Measurements from ENCODE around the gene CCDC142.

The CCDC142 gene, protein sequence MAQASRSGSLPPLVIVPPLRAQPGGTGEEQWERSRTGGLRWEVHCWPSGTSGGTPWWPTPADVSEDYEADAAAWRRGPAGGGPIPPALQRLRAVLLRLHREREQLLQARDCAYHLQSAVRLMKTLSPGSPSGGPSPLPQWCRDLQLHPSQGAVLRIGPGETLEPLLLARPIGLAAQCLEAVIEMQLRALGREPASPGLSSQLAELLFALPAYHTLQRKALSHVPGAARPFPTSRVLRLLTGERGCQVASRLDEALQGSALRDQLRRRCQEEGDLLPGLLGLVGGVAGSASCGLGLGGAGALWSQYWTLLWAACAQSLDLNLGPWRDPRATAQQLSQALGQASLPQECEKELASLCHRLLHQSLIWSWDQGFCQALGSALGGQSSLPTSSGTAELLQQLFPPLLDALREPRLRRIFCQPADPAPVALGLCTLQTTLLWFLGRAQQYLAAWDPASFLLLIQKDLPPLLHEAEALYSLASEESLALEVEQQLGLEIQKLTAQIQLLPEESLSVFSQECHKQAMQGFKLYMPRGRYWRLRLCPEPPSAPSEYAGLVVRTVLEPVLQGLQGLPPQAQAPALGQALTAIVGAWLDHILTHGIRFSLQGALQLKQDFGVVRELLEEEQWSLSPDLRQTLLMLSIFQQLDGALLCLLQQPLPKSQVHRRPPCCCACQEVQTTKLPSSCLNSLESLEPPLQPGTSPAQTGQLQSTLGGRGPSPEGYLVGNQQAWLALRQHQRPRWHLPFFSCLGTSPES

DNA sequence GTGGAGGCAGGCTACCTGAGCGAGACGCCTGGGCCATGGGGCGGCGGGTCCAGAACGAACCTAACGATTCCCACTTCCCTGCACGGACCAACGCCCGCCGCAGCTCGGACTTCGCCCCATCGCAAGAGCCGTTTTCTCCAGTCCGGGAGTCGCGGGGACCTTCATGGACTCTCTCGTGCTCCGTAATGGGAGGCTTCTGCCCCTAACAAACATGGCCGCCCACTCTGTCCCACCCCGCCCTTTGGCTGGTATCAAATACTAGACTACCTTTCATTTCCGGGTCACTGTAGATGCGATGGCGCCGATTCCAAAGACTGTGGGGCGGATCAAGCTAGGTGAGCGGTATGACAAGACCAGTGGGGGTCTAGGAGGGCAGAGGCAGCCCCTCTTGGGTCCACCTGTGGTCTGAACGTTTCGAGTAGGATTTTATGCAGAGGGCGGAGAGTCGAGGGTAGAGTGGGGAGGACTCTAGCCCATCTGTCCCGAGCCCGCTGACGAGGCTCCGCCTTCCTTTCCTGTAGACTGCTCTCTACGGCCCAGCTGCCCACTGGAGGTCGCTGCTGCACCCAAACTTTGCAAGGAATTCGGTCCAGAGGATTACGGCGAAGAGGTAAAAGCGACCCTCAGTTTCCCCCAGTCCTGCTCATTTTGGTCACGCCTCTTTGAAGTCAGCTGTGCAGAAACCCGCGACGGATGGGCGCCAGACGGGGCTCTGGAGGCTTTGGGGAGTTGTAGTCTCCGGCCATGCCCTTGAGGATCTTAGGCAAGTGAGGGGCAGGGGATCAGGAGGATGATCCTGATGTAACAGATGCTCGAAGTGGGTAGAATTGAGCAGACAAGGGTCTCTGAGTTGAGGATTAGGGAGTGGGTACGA lies at the start of gene CCDC142, which contains the start of gene TTC31:
Gene CCDC142 (minus strand): TSS at position 198 of the 874 bp plus-strand sequence. CDS start 161 bp downstream, at position 37.
Gene TTC31 (plus strand): TSS at position 281 of the 874 bp plus-strand sequence. CDS start 15 bp downstream, at position 296.
- DNase-seq (ENCODE audit: low read depth), result peak; percentile 90

DNA sequence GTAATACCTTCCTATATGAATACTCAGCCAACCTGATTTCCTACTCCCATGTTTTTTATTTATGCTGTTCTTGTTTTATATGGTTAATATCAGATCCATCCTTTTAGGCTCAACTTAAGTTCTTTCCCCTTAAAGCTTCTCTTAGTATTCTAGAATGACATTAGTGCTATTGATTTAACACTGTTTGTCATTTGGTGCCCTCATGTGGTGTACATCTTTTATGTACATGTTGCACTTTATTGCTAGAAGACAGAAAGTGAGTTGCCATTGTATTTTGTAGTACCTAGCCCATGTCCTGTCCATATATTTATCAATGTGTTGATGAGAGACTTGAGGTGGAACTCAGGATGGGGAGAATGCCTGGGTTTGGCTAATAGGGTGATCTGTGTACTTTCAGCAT lies 49.4 kb upstream of the CCDC142 start:
- no peak for DNase-seq (ENCODE audit: low read depth)

DNA sequence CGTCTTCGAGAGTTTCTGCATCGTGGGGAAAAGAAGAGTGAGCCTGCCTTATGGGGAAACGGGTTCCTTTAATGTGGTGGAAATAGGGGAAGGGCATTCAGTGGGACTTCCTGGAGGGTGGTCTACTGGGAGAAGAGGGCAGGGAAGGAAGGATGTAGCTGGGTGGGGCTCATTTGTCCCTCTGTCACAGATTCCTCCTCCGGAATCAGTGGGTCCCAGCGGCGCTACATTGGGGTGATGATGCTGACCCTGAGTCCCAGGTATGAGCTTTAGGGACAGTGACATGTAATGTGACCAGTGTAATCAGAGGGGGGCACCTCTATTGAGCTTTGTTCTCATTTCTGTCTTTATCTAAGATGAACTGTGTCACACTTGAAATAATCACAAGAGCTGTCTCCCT lies 48.9 kb upstream of the CCDC142 start:
- DNase-seq (ENCODE audit: low read depth), result no peak

DNA sequence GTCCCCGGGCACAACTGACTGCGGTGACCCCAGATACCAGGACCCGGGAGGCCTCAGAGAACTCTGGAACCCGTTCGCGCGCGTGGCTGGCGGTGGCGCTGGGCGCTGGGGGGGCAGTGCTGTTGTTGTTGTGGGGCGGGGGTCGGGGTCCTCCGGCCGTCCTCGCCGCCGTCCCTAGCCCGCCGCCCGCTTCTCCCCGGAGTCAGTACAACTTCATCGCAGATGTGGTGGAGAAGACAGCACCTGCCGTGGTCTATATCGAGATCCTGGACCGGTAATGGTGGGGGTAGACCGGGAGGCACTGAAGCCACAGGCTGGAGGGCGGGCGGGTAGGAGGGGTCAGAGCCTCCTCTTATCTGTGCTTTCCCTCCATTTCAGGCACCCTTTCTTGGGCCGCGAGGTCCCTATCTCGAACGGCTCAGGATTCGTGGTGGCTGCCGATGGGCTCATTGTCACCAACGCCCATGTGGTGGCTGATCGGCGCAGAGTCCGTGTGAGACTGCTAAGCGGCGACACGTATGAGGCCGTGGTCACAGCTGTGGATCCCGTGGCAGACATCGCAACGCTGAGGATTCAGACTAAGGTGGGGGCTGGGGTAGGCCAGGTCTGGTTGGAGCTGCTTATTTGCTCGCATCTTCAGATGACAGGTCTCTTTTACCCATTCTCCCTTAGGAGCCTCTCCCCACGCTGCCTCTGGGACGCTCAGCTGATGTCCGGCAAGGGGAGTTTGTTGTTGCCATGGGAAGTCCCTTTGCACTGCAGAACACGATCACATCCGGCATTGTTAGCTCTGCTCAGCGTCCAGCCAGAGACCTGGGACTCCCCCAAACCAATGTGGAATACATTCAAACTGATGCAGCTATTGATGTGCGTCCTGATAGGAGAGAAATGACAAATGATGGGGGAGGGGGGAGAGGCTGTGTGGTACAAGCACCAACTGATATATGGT lies 47.7 kb upstream of the CCDC142 start:
- DNase-seq (ENCODE audit: low read depth), result no peak

DNA sequence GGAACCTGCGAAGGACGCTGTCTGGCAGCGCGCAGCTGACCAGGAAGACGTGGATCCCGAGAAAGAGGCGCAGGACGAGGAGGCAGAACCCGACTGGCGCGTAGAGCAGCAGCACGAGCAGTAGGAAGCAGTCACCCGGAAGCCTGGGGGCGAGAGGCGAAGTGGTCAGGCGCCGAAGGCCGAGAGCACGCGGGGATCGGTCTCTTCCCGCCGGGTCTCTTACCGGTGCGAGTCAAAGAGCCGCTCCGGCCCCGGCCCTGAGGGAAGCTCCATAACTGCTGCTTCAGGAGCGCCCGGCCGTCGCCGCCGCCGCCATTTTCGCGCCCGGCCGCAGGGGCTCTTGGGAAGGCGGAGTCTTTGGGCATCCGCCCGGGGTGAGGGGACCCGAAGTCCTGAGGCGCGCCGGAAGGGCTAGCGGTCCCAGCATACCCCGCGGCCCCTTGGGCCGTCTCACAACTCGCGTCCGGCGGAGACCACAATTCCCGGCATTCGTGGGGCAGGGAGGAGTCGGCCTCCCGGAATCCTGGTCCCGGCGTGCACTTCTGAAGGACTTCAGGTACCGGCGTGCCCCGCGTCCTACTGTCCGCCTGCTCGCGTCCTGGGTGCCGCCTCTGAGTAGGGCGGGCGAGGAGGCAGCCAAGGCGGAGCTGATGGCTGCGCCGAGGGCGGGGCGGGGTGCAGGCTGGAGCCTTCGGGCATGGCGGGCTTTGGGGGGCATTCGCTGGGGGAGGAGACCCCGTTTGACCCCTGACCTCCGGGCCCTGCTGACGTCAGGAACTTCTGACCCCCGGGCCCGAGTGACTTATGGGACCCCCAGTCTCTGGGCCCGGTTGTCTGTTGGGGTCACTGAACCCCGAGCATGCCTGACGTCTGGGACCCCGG lies 46.8 kb upstream of the CCDC142 start, which contains the start of the genes AUP1 and HTRA2:
Gene AUP1 (minus strand): TSS at position 350 of the 882 bp plus-strand sequence. CDS start 77 bp downstream, at position 273.
Gene HTRA2 (plus strand): TSS at position 577 of the 882 bp plus-strand sequence. CDS start 74 bp downstream, at position 651.
- DNase-seq (ENCODE audit: low read depth), result peak; percentile 79

DNA sequence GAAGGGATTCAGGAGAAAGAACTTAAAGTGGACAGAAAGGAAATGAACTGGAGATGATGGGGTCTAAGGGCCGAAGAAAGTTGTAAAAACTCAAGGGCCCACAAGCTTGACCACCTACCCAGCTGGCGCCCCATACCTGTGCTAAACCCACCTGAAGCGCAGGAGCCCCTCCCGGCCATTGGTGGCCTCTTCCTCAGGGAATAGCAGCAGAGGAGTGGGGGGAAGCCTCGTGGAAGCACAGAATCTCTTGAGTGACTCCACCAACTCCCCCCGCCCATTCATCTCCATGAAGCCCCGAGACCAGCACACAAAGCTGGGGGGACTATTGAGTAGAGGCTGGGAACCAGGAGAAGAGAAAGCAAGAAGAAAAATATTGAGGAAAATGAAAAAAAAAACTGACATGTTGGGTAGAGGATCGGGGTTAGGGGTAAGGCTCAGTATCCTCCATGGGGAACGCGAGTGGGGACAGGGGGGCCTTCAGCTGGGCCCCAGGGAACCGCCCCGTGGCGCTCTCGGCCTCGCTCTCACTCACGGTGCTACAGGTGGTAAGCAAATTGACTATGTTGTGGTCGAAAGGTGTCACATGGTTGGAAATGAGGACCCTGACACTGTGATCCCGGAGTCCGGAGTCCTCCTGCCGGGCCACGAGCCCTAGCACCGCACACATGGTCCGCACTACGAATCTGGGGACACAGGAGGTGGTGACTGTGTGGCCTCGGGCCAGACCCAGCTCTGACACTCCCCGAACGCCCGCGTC lies 46.0 kb upstream of the CCDC142 start:
- no peak for DNase-seq (ENCODE audit: low read depth)

DNA sequence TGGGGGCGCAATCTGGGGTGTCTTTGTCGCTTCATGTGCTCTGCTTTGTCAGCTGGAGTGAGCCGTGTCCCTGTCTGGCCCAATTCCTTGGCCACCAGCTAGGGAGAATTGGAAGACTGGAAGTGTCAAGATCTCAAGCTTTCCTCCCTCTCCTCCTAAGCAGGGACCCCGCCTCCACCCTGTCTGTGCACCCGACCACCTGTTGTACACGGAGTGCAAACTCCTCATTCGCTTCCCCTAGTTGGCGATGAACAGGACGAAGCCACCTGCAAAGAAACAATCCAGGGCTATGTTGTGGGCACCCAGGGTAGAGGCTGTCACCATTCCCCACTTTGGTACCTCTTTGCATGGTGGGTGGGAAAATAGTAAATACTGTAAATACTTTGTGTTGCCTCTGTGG lies 44.9 kb upstream of the CCDC142 start:
- DNase-seq (ENCODE audit: low read depth), result no peak

DNA sequence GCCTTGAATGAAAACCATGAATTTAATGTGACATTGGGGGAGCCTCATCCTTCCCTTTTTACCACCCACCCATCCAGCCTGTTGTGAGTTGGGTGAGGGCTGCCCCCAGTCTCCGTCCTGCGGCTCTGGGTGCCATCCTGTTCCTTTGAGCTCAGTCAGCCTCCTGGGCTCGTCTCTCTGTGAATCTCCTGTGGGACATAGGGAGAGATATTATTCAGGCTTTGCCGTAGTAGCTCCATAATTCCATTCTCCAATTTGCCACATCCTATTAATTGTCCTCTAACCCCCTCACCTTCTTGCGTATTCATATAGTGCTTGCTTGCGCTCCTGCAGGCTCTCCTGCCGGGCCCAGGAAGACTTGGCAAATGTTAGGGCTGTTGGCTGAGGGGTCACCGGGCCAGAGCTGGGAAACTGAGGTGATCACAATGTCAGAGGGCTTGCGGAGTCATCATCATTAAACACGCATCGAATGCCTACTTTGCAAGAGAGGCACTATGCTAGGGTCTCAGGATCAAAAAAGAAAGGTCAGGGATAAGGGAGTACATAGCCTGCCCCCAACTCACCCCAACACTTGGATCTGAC lies 43.9 kb upstream of the CCDC142 start:
- DNase-seq (ENCODE audit: low read depth), result no peak

DNA sequence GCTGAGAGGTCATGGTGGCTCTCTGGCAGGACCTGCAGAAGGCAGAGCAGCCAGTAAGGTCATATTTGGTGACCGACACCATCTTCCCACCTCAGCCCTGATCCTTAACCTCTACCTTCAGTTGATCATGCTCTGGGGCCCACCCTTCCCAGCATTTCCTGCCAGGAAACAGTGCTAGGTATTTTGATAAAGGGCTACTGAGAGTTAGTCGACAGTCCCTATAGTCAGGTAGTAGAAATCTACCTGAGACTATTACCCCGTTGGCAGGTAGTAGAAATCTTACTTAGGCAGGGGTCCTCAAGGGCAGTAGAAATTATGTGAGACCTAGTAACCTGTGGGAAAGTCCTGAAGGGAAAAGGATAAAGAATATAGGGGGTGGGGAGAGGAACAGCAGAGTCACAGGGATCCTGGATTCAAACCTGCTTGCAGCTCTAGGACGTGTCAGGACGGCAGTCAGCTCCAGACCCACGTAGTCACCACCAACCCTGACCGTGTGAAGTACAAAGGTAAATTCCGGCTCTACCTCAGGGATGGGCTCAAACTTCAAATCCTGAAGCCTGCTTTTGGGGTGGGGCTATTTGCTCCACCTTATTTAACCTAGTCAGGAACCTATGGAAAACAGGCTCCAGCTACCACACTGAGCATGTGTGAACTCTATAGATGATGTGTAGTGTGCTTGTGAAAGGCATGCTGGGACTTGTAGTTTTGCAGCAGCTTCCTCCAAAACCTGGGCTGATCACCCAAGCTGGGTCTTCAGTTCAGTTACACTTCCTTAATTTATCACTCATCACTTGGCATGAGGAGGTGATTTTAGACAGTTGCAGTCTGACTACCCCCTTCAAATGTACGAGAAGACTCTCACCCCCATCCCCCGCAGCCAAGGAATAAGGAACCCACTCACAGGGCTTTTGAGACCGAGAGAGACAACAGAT lies 43.2 kb upstream of the CCDC142 start, which contains the start of gene DQX1:
Gene DQX1 (minus strand): TSS at position 515 of the 932 bp plus-strand sequence. CDS start 502 bp downstream, at position 13.
- no peak for DNase-seq (ENCODE audit: low read depth)

DNA sequence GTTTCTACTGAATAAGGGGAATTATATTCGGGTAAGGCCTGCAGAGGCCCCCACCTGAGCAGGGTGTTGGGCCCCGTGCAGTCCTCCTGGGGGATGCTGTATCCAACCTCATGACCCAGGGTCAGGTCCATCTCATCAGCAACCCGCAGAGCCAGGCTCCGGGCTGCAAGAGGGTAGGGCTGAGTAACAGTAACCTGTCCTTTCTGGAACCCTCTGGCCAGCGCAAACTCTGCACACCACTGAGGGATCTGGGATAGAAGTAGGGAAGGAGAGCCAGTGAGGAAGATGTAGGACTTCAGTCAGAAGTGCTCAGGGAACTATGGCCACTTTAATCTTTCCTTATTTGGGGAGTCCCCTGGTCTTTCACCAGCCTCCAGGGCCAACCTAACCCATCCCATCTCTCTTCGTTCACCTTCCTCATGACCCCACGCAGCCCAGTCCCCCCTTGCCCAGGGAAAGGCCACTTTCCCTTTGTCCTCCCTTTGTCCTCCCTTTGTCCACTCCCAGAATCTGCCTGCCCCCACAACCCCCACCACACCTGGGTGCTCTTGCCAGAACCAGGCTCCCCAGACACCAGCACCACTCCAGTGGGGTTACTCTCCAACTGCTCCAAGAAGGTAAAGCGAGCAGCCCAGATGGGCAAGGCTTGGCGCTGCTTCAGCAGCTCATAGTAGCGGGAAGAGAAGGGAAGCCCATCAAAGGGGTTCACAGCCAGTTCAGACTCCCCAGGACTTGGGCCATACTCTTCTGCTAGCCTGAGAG lies 42.3 kb upstream of the CCDC142 start:
- DNase-seq (ENCODE audit: low read depth), result no peak

DNA sequence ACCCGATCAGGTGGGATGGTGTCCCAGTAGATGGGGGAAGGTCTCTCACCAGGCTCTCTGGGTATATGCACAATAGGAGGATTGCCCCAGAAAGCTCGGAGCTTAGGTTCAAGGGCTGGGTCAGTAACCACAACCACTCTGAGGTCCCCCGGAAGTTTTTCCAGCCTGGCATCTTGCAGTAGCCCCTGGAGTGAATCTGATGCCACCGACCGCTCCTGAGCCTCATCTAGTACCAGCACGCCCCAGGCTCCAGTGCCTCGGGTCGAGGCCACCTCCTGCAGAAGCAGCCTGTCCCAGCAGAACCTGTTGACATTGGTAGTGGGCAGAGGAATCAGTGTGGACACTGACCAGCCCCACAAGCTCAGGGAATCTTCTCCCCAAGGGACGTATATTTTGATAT lies 41.2 kb upstream of the CCDC142 start:
- DNase-seq (ENCODE audit: low read depth), result no peak

DNA sequence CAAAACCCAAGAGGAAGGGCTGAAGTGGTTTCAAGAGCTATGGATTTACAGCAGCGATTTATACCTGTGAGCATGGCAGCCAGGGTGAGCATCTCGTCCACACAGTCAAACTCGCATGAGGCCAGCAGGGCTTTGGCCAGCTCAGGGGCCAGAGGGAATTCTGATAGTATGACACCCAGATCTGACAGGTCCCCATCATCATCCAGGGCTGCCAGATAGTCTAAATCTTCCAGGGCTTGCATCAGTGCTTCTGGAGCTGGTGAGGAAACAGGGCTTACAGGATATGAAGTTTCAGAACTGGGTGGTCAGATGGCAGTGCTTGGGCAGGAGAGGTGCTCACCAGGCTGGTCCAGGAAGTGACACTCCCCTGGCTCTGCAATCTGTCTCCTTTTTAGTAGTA lies 39.7 kb upstream of the CCDC142 start:
- DNase-seq (ENCODE audit: low read depth), result no peak

DNA sequence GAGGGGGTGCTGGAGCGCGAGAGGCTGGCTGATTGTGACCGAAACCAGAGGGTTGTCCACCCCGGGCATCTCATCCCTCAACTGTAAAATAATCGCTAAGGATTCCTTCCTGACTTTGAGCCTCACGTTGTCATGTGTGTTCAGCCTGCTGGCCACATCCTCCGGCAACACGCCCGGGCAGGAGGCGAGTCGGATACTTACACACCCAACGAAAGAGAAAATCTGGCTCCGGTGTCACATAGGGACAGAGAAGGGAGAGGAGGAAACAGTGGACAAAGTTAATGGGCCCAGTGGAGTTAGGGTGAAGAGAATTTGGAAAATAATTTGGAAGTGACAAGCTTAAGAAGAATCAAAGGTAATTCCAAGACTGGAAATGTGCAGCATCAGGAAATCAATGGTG lies 33.9 kb upstream of the CCDC142 start:
- DNase-seq (ENCODE audit: low read depth), result no peak

DNA sequence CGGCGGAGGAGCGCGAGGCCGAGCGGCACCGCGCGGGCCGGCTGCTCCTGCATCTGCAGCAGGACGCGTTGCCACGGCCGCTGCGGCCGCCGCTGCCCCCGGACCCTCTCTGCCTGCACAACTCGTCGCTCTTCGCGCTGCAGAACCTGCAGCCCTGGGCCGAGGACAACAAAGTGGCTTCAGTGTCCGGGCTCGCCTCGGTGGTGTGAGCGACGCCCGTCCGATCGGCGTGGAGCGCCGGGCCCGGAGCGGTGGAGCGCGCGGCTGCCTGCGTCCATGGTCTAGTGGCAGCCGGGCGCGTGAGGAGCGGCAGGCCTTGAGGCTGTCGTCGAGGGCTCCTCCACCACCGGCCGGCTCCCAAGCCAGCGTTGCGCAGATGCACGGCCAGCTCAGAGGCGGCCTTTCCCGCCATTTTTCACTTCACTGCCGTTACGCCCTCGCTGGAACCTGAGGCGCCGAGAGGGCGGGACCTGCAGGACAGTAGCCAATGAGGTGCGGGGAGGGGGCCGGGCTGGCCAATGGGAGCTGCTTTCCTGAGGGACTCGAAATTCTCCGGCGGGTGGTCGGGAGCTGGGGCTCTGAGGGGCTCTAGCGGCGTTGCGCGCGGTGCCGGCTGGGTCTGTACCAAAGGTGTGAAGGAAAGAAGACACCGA lies 33.3 kb upstream of the CCDC142 start:
- peak; percentile 60 for DNase-seq (ENCODE audit: low read depth)

DNA sequence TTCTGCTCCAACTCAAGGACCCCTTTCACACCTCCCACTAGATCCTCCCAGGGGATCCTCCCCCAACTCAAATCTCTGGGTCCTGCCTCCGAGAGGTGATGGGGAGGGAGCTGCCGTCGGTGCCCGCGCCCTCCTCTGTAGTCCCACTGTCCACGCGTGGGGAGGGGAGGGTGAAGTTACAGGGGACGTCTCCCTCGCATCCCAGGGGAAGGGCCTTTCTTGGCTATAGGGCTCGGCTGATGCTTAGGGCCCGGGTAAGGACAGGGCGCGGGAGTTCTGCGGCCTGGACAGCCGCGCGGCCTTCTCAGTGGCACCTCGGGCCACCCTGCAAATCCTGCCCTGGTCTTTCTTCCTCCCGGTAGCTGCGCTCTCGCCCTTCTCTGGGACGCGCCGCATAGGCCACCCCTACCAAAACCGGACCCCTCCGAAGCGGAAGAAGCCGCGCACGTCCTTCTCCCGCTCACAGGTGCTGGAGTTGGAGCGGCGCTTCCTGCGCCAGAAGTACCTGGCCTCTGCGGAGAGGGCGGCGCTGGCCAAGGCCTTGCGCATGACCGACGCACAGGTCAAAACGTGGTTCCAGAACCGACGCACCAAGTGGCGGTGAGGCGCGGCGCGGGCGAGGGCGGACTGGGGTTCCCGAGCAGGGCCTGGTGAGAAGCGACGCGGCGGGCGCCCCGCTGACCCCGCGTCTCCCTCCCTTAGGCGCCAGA lies 32.6 kb upstream of the CCDC142 start:
- no peak for DNase-seq (ENCODE audit: low read depth)

Measured in activated gamma-delta T cell treated with anti-CD3 and anti-CD28 coated beads, Interleukin-2, amount 50 U/mL, for 16 hours (primary cell).